Parathyroid adenoma (tissue), 2 donors: ENCODE data around the gene SEMA5B.

Experiments used
- H2AFZ ChIP-seq: fragments of 300-600 bp; sonication (generic); one replicate; pipeline ENCODE4 v1.7.0; 2017; ENCODE audit warnings: antibody characterized with exemption, mild to moderate bottlenecking
- H3K27ac ChIP-seq: fragments of 300-600 bp; sonication (generic); one replicate; pipeline ENCODE4 v1.7.0; 2017
- H3K27me3 ChIP-seq: fragments of 300-600 bp; sonication (generic); one replicate; pipeline ENCODE4 v1.7.0; 2017; ENCODE audit warnings: low read length; ENCODE audit not compliant: control insufficient read depth, insufficient read depth
- H3K36me3 ChIP-seq: fragments of 300-600 bp; sonication (generic); one replicate; pipeline ENCODE4 v1.7.0; 2017; ENCODE audit warnings: low read length; ENCODE audit not compliant: control insufficient read depth, insufficient read depth
- H3K4me1 ChIP-seq: fragments of 300-600 bp; sonication (generic); one replicate; pipeline ENCODE4 v1.7.0; 2017; ENCODE audit warnings: control low read depth
- H3K4me2 ChIP-seq: fragments of 300-600 bp; sonication (generic); one replicate; pipeline ENCODE4 v1.7.0; 2017; ENCODE audit warnings: low read length
- H3K4me3 ChIP-seq: fragments of 300-600 bp; sonication (generic); one replicate; pipeline ENCODE4 v1.7.0; 2017; ENCODE audit warnings: low read depth, low read length
- H3K79me2 ChIP-seq: fragments of 300-600 bp; sonication (generic); one replicate; pipeline ENCODE4 v1.7.0; 2017; ENCODE audit warnings: control low read depth
- H3K9ac ChIP-seq: fragments of 300-600 bp; sonication (generic); one replicate; pipeline ENCODE4 v1.7.0; 2017; ENCODE audit warnings: mild to moderate bottlenecking
- H3K9me3 ChIP-seq: fragments of 300-600 bp; sonication (generic); one replicate; pipeline ENCODE4 v1.7.0; 2017; ENCODE audit warnings: low read length; ENCODE audit not compliant: control insufficient read depth
- CTCF ChIP-seq: fragments of 300-600 bp; sonication (generic); IDR thresholded peaks from one replicate; pipeline ENCODE4 v1.7.0; 2017; ENCODE audit warnings: antibody characterized with exemption, mild to moderate bottlenecking
- donor health status: primary hyperparathyroidism.

The SEMA5B gene

GRCh38 chr3:122926322-122926721, 101.2 kb downstream of the SEMA5B start:
- Histone ChIP-seq H3K4me2 (no peak overlapping the region), H3K27ac (no peak overlapping the region), H3K4me1 (no peaks in the 10 kb centered on the region), H3K9me3 (no peaks in the 10 kb centered on the region), H3K36me3 (no peaks in the 10 kb centered on the region), H3K9ac (no peak overlapping the region), H3K4me3 (no peak overlapping the region), H3K79me2 (no peaks in the 10 kb centered on the region), H3K27me3 (no peaks in the 10 kb centered on the region), H2AFZ (no peak overlapping the region)
- TF ChIP-seq CTCF = no peak

GRCh38 chr3:122925756-122926155, 101.8 kb downstream of the SEMA5B start:
- no peaks in the 10 kb centered on the region for H3K4me1 ChIP-seq
- H3K4me2 ChIP-seq = no peak overlapping the region
- no peak overlapping the region for H3K9ac ChIP-seq
- TF ChIP-seq CTCF = no peak
- no peaks in the 10 kb centered on the region for H3K79me2 ChIP-seq
- H3K27me3 ChIP-seq = no peaks in the 10 kb centered on the region
- H3K9me3 ChIP-seq = no peaks in the 10 kb centered on the region
- no peaks in the 10 kb centered on the region for H3K36me3 ChIP-seq
- no peak overlapping the region for H3K27ac ChIP-seq
- H3K4me3 ChIP-seq = no peak overlapping the region
- H2AFZ ChIP-seq = no peak overlapping the region

GRCh38 chr3:122924056-122924455, 103.5 kb downstream of the SEMA5B start:
- no peak overlapping the region for H3K4me3 ChIP-seq
- H3K79me2 ChIP-seq = no peaks in the 10 kb centered on the region
- no peak overlapping the region for H3K4me2 ChIP-seq
- H3K27ac ChIP-seq = no peak overlapping the region
- no peak overlapping the region for H2AFZ ChIP-seq
- no peaks in the 10 kb centered on the region for H3K27me3 ChIP-seq
- H3K36me3 ChIP-seq = no peaks in the 10 kb centered on the region
- H3K4me1 ChIP-seq = no peaks in the 10 kb centered on the region
- no peak overlapping the region for H3K9ac ChIP-seq
- TF ChIP-seq CTCF = no peak
- no peaks in the 10 kb centered on the region for H3K9me3 ChIP-seq

- no peaks in the 10 kb centered on the region for H3K27me3 ChIP-seq
- no peak for TF ChIP-seq CTCF
- H2AFZ ChIP-seq = no peak overlapping the region
- no peak overlapping the region for H3K4me3 ChIP-seq
- H3K9me3 ChIP-seq = no peaks in the 10 kb centered on the region
- H3K4me1 ChIP-seq = no peaks in the 10 kb centered on the region
- H3K79me2 ChIP-seq = no peaks in the 10 kb centered on the region
- no peak overlapping the region for H3K4me2 ChIP-seq
- H3K36me3 ChIP-seq = no peaks in the 10 kb centered on the region
- H3K9ac ChIP-seq = no peak overlapping the region
- H3K27ac ChIP-seq = no peak overlapping the region
Measured at GRCh38 chr3:122923611-122924010, 104.0 kb downstream of the SEMA5B start.

- H3K9ac ChIP-seq = no peak overlapping the region
- no peak overlapping the region for H3K4me2 ChIP-seq
- H3K27ac ChIP-seq = no peak overlapping the region
- no peak for TF ChIP-seq CTCF
- H2AFZ ChIP-seq = no peak overlapping the region
- H3K79me2 ChIP-seq = no peaks in the 10 kb centered on the region
- no peaks in the 10 kb centered on the region for H3K36me3 ChIP-seq
- no peak overlapping the region for H3K4me3 ChIP-seq
- no peaks in the 10 kb centered on the region for H3K27me3 ChIP-seq
- no peaks in the 10 kb centered on the region for H3K9me3 ChIP-seq
- no peaks in the 10 kb centered on the region for H3K4me1 ChIP-seq
Measured at GRCh38 chr3:122921791-122922651, 105.5 kb downstream of the SEMA5B start.
